Right lung (tissue), 5 donors: ENCODE results near the gene NUDC. TPM values are rescaled to one million over a fixed set of nuclear protein-coding genes. Genes with fewer than 3 reads are reported as not detected.
"Not testable (repeated sequence)": the region's sequence is repeated elsewhere in the genome, so short reads cannot be mapped to it uniquely, and the experiment has no call there.

Source experiments
- DNase-seq, 2 donors: peaks; one replicate each; pipeline ENCODE4 v3.0.0-alpha.2; 2013
- polyA plus RNA-seq, 5 donors: library from polyadenylated mRNA; unstranded; fragments of 120-200 nt; gene quantifications; one replicate each; pipeline versions ENCODE4 v1.2.1 to v1.2.3, GENCODE V29; 2013; ENCODE audit warnings: inconsistent platforms in 1 of 5, low replicate concordance in 1 of 5; ENCODE audit not compliant: insufficient read length in 5 of 5, insufficient read depth in 1 of 5

Gene NUDC
- polyA plus RNA-seq, 5 donors: 59.8 to 99.2 (median 69.6) TPM

DNA sequence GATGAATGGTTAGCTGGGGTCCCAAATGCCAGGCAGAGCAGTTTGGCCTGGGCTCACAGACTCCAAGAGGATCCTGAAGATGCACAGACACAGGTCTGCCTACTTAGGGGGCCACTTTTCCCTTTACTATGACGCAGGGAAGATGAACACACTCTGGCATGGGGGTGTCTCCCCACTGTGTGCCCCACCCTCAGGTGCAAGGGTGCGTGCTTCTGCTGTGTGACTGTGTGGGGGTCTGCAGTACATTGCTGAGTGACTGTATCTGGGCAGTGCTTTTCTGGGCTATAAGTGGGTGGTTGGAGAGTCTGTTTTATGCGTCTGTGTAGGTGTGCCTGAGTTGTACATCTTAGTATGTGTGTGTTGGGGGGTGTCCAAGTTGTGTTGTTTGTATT, 11.6 kb upstream of the NUDC start:
- DNase-seq: no peak

- DNase-seq: no peak
Measured at GRCh38 chr1:26910343-26911160, 11.0 kb upstream of the NUDC start.

DNA sequence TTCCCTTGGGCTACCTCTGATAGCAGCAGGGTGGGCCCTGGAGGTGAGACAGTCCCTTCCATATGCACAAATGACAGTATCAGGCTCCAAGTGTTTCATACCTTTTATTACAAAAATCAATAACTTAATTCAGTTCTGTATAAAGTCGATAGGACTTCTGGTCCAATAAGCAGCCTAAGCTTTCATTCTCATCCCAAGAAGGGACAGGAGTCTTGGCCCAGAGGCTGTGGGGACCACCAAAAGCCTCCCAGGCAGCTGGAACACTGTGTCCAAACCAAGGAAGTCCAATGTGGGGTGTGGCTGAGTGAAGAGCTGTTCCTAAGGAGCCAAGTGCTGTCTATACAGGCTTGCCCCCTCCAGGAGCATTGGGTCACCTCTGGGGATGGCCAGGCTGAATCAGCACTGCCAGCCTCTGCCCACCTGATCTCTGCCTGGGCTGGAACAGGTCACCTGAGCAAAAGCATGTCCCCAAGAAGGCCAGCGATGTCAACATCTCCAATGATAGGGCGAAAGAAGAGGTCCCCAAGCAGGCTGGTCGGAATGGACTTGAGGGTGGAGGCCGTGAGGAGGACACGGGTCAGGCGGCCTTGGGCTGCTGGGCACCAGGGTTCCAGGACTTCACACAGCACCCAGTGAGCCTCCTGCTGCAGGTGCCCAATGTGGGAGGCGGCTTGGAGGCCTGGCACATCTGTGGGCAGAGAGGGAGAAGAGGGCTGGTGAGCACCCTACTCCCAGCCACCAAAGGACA, 10.0 kb upstream of the NUDC start:
- no peak for DNase-seq

- DNase-seq: no peak
Measured at GRCh38 chr1:26912147-26912490, 9.4 kb upstream of the NUDC start.

- no peak for DNase-seq
Measured at GRCh38 chr1:26913389-26913753, 8.2 kb upstream of the NUDC start.

DNA sequence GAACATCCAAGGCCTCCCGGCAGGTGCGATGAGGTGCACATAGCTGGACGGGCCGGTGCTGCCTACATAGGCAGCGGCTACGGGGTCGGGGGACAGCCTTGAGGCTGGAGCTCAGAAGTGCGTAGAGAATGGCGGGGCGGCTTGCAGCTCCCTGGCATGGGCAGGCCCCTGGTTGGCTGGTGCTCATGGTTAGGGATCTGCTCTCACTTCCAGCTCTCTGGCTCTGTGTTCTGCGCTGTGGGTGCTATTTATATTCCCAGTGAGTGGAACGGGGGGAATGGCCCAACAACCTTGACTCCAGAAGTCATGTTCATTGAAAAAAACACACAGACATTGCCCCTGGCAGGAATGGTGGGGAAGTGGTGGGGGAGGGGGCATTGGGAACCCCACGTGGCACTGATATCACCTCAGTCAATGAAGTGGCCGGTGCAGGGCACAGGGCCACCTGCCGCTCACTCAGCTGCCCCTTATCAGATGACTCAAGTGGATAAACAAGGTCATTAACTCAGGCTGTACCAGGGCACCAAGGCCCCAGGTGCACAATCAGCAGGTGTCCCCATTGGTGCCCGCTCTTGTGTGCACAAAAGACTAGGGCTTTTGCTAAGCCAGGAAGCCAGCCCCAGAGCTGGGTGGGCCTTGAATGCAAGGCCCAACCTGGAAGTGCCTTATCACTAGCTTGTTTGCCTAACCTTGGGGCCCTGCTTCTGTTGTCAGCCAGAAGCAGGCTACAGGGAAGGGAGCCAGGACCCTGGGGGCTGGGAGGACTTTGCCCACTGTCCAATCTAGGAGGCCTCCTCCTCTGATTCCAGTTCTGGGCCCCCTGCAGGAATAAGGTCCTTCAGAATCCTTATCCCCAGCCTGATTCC, 7.6 kb upstream of the NUDC start, which contains the start of gene NR0B2:
NR0B2 (minus strand) TSS at position 222 of the 866 bp plus-strand sequence; CDS start at position 187, 35 bp downstream.
- DNase-seq: peak; percentile 56 to 67

- no peak for DNase-seq
Measured at GRCh38 chr1:26915204-26915842, 6.2 kb upstream of the NUDC start.

- DNase-seq: no peak
Measured at GRCh38 chr1:26921126-26921539, 410 bp upstream of the NUDC start.

DNA sequence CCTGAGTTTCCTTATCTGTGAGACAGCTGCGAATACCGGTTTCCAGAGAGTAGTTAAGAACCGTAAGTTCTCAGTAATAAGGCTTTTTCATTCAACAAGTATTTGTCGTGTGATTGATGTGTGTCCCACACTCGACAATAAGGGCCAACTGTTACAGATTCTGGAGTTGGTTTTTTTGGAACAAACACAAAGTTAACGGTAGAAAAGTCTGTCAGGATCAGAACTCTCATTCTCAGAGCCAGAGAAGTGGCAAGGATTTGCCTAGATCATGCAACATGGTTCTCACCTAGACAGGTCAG, 837 bp downstream of the NUDC start:
- no peak for DNase-seq

GRCh38 chr1:26922901-26923300, 1.4 kb downstream of the NUDC start:
- no peak for DNase-seq

DNA sequence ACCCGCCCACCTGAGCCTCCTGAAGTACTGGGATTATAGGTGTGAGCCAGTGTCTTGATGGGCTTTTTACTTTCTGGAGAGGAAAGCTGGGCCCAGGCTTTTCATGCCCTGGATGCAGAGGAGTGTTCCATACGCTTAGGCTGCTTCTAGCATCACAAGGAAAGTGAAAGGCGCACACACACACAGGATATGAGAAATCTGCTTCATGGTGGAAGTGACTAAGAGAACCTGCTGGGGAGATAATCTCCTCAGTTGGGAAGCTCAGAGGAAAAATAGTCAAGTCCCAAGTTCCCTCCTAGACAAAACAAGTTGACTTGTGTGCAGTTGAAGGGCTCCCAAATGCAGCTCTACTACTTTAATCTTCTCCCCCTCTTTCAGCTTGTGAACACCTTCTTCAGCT, 2.2 kb downstream of the NUDC start:
- DNase-seq: no peak

DNA sequence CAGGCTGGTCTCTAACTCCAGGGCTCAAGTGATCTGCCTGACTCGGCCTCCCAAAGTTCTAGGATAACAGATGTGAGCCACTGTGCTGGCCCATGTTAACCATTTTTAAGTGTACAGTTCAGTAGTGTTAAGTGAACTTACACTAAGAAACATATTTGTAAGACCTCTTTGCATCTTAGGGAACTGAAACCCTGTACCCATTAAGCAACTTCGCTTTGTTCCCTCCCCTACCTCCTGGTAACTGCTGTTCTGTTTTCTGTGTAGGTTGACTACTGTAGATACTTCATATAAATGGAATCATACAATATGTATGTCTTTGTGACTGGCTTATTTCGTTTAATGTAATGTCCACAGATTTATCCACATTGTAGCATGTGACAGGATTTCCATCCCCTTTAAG, 11.0 kb downstream of the NUDC start:
- DNase-seq: no peak

GRCh38 chr1:26936823-26937222, 15.3 kb downstream of the NUDC start:
- DNase-seq: no peak

DNA sequence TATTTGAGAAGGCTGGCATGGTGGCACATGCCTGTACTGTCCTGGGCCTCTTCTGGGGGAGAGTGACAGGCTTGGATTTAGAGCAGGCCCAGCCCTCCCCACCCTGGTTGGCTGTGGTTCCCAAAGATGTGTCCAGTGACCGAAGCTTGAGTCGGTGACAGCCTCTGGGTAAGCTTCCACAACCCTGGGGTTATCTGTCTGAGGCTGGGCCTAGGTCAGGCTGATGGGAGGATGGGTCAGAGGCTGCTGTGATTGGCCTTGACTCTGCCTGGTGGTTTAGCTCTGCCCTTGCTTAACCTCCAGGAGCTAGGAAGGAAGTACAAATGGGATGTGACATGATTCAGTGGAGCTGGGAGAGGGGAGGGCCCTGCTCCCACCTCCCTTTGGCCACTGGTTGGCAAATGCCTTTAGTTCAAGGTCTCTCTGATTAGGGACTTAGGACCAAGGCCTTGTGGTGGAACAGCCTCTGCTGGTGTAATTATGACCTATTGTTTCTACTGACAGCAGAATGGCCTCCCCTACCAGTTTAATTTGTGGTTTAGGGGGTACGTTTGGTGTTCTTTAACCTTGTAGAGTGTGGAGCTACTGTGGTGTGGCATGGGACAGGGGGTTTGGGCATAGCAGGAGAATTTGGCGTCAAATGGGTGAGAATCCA, 16.6 kb downstream of the NUDC start:
- DNase-seq: no peak

GRCh38 chr1:26938659-26939025, 17.1 kb downstream of the NUDC start:
- DNase-seq: no peak

GRCh38 chr1:26941311-26941710, 19.8 kb downstream of the NUDC start:
- no peak for DNase-seq

GRCh38 chr1:26942656-26943055, 21.1 kb downstream of the NUDC start:
- DNase-seq: no peak

GRCh38 chr1:26945138-26945537, 23.6 kb downstream of the NUDC start:
- DNase-seq: no peak

- no peak for DNase-seq
Measured at GRCh38 chr1:26945728-26946127, 24.2 kb downstream of the NUDC start.

DNA sequence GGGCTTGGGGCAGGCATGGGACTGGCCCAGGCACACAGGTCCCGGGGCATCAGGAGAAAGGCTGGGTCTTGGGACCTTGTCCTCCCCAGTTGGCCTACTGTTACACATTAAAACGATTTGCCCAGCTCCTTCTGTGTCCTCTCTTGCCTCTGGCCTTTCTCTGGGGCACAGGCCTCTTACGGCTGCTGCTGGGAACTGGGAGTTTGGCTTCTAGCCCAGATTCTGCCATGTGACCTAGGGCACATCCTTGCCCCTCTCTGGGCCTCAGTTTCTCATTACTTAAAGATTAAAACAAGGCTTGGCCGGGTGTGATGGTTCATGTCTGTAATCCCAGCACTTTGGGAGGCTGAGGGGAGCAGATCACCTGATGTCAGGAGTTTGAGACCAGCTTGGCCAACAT, 24.7 kb downstream of the NUDC start:
- DNase-seq: no peak

- not testable (repeated sequence) for DNase-seq
Measured at GRCh38 chr1:26948725-26949057, 27.1 kb downstream of the NUDC start.
